GM21786 (cell line): ENCODE data around the gene RSPH6A.
A peak's percentile ranks its signal among the peaks of the same experiment; 100 is the strongest.

Experiments used
- ATAC-seq: cut with Tn5 transposase; IDR thresholded peaks from one replicate; pipeline ENCODE4 v1.9.1; 2021; ENCODE audit not compliant: unreplicated experiment

RSPH6A gene

GRCh38 chr19:45781214-45782161, 33.6 kb downstream of the RSPH6A start:
- no peak for ATAC-seq

GRCh38 chr19:45780448-45781213, 34.5 kb downstream of the RSPH6A start:
- no peak for ATAC-seq

DNA sequence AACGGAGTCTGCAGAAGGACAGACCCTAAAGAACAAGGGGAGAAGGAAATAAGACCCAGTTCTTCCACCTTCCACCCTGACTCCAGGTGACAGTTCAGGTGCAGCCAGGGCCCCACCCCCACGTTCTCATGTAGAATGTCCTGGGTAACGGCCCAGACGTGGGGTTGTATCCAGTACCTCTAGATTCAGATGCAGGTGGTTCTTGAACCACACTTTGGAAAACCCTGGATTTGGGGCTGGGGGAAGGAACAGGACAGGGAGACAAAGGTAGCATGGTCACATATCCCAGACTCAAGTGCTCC, 35.0 kb downstream of the RSPH6A start:
- no peak for ATAC-seq

- peak; percentile 69 for ATAC-seq
Measured at GRCh38 chr19:45779231-45780145, 35.6 kb downstream of the RSPH6A start.

DNA sequence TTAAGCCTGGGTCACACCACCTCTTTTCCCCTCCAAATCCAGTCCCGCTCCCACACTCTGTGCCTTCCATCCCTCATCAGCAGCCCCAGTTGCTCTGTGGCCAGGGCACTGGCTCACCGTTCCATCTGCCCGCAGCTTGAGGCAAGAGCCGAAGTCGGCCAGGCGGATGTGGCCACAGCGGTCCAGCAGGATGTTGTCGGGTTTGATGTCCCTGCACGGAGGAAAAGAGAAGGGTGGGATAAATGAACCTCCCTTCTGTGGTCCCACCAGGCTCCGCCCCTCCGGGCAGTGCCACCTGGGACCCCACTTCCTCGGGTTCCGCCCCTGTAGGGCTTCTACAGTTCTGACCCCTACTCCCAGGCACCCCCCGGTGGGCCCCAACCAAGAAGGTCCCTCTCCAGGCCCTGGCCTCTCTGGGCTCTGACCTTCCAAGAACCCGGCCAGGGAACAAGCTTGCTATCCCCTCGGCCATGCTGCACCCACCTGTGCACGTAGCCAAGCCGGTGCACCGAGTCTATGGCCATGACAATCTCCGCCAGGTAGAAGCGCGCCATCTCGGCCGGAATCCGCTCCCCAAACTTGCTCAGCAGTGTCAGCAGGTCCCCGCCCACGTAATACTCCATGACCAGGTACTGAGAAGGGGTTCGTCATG, 37.0 kb downstream of the RSPH6A start:
- ATAC-seq: no peak

DNA sequence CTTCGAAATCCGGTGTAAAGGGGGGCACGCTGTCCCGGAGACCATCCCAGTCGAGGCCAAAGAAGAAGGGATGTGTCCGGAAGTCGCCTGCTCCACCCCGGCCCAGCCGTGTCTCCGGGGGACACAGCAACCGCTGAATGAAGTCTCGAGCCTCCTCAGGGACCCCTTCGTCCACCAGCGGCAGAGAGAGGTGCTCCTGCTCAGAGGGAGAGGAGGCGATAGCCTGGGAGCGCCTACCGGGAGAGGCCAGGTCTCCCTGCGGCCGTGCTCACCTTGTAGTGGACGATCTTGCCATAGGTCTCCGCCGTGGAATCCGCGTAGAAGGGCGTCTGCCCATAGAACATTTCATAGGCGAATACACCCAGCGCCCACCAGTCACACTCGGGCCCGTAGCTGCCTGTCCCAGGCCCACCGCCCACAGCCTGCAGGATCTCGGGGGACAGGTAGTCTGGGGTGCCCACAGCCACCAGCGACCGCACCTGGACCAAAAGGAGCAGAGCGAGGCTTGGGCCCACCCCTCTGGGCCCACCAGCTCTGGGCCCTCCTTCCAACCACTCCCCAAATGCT, 37.6 kb downstream of the RSPH6A start:
- no peak for ATAC-seq

DNA sequence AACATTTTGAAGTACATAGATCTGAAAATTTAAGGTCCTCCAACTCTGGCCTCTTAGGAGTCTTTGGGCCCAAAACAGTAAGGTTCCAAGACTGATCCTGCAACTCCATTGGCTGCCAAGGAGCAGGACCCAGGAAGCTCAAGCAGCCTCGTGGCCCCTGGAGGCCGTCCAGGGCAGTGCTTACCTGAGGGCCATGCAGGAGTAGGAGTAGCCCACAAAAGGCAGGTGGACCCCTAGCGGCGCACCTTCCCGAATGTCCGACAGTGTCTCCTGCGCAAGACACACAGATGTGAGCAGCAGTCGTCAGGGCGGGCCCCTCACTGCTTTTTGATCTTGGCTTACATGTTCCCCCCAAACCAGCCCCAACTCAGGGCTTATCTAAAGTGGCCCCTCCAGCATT, 40.3 kb downstream of the RSPH6A start:
- no peak for ATAC-seq

DNA sequence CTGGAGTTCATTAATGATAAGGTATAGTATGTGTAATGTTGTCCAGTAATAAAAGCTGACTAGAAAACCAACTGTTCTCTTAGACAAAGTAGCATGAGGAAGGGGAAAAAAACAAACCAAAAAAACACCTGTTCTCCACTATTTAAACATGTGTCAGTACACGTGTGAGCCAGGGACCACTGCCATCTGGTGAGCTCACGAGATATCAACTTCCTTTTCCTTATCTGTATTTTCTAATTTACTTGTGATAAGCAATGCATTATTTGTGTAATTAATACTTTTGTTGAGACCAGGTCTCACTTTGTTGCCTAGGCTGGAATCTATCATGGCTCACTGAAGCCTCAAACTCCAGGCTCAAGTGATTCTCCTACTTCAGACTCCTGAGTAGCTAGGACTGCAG, 41.7 kb downstream of the RSPH6A start:
- no peak for ATAC-seq

GRCh38 chr19:45772912-45773311, 42.2 kb downstream of the RSPH6A start:
- no peak for ATAC-seq

GRCh38 chr19:45772130-45772840, 42.8 kb downstream of the RSPH6A start:
- ATAC-seq: no peak

GRCh38 chr19:45771311-45771933, 43.7 kb downstream of the RSPH6A start:
- ATAC-seq: no peak

GRCh38 chr19:45770192-45771101, 44.7 kb downstream of the RSPH6A start:
- peak; percentile 47 for ATAC-seq

DNA sequence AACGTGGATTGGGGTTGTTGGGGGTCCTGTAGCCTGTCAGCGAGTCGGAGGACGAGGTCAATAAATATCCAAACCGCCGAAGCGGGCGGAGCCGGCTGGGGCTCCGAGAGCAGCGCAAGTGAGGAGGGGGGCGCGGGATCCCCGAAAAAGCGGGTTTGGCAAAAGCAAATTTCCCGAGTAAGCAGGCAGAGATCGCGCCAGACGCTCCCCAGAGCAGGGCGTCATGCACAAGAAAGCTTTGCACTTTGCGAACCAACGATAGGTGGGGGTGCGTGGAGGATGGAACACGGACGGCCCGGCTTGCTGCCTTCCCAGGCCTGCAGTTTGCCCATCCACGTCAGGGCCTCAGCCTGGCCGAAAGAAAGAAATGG, 45.3 kb downstream of the RSPH6A start:
- no peak for ATAC-seq

DNA sequence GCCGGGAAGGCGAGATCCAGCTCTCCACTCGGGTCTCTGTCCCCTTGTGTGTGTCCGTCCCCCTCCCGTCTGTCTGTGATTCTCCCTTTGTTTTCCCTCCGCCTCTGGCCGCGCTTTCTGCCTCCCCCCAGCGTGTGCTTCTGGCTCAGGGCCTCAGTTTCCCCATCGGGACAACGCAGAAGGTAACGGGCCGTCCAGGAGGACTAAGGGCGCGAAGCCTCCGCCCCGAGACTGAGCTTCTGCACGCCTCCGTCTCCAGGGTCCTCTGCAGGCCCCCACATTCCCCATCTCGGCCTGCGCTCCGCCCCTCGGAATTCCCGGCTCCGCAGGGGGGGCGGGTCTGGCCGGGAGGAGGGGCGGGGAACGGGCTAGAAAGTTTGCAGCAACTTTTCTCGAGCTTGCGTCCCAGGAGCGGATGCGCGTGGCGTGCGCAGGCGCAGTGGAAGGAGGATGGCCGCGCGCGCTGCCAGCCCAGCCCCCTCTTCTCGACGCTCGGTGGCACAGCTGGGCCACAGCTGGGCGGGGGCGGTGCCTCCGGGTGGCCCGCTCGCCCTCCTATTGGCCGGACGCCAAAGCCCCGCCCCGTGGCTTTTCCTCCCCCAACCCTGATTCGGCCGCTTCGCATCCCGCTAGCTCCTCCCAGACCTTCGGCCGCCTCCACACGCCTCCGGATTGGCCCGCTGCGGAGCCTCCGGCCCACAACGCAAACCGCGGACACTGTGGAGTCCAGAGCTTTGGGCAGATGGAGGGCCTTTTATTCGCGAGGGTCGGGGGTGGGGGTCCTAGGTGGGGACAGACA, 45.9 kb downstream of the RSPH6A start, which contains the start of gene SIX5:
Gene SIX5, minus strand, starts transcription at position 269 of the 799 bp plus-strand sequence. CDS start 408 bp downstream, outside the sequence.
- ATAC-seq: peak; percentile 51

- ATAC-seq: no peak
Measured at GRCh38 chr19:45768655-45768983, 46.5 kb downstream of the RSPH6A start.

- no peak for ATAC-seq
Measured at GRCh38 chr19:45767881-45768654, 47.0 kb downstream of the RSPH6A start.

GRCh38 chr19:45767410-45767880, 47.7 kb downstream of the RSPH6A start:
- no peak for ATAC-seq
